ENCODE data around the gene PLXNA1. TPM values are rescaled to one million over a fixed set of nuclear protein-coding genes. Genes with fewer than 3 reads are reported as not detected.

PLXNA1 gene
- total RNA-seq, 3 donors from 2014 or later: 21.3 to 32.2 (median 25.9) TPM

DNA sequence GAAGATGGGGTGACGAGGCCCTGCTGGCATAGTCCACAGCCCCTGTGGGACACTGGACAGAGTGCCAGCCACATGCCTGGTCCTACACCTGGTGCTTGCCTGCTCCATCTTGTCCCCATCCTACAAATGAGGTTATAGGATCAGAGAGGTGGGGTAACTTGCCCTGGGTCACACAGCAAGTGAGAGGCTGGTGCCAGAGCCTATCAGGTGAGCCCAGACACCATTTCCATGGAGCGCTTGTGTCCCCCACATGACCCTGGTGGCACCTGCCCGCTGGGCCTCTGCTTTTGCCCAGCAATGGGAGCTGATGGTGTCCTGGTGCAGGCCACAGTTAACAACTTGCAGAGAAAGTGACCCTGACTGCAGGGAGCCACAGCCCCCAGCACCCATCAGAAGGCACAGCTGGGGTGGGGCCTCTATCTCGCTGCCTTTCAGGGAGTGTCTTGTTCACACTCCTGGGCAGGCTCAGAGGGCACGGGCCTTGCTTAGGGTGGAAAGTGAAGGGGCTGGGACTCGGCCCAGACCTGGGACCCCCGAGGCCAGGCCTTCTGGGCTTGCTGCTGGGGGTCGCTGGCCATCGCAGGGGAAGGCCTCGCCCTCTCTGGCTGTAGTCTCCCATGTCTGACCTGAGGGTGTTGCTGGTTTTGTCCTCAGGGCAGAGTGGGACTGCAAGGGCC, 7.2 kb downstream of the PLXNA1 start:
- H3K27ac ChIP-seq: peak overlapping the region in 1 of 2 donors; percentile 88
- H3K4me3 ChIP-seq: no peak overlapping the region
- intact Hi-C loops (cut with DNase I; ENCODE audit: low total_unique reads): no loop called here
- no peaks in the 10 kb centered on the region for H3K27me3 ChIP-seq
- DNase-seq (ENCODE audit: low spot score in 2 of 2): no peak
- no peaks in the 10 kb centered on the region for H3K9me3 ChIP-seq
- peaks cover 15 to 24% of the 10 kb centered on the region in 2 donors for H3K4me1 ChIP-seq
- H3K36me3 ChIP-seq: no peaks in the 10 kb centered on the region
- TF ChIP-seq POLR2AphosphoS5 (IDR thresholded peaks at IDR 0.05): no peak
- TF ChIP-seq, protein P1, sequence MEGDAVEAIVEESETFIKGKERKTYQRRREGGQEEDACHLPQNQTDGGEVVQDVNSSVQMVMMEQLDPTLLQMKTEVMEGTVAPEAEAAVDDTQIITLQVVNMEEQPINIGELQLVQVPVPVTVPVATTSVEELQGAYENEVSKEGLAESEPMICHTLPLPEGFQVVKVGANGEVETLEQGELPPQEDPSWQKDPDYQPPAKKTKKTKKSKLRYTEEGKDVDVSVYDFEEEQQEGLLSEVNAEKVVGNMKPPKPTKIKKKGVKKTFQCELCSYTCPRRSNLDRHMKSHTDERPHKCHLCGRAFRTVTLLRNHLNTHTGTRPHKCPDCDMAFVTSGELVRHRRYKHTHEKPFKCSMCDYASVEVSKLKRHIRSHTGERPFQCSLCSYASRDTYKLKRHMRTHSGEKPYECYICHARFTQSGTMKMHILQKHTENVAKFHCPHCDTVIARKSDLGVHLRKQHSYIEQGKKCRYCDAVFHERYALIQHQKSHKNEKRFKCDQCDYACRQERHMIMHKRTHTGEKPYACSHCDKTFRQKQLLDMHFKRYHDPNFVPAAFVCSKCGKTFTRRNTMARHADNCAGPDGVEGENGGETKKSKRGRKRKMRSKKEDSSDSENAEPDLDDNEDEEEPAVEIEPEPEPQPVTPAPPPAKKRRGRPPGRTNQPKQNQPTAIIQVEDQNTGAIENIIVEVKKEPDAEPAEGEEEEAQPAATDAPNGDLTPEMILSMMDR (IDR thresholded peaks at IDR 0.05): no peak
- TF ChIP-seq POLR2A (IDR thresholded peaks at IDR 0.05): no peak

- TF ChIP-seq, protein P1 (IDR thresholded peaks at IDR 0.05): no peak
- TF ChIP-seq POLR2AphosphoS5 (IDR thresholded peaks at IDR 0.05): no peak
- TF ChIP-seq POLR2A (IDR thresholded peaks at IDR 0.05): no peak
- no peaks in the 10 kb centered on the region for H3K27me3 ChIP-seq
- no peak for DNase-seq (ENCODE audit: low spot score in 2 of 2)
- H3K4me1 ChIP-seq: peaks cover 21 to 30% of the 10 kb centered on the region in 2 donors
- intact Hi-C loops (cut with DNase I; ENCODE audit: low total_unique reads): no loop called here
- H3K9me3 ChIP-seq: no peaks in the 10 kb centered on the region
- no peak overlapping the region for H3K4me3 ChIP-seq
- H3K36me3 ChIP-seq: no peaks in the 10 kb centered on the region
- H3K27ac ChIP-seq: peak overlapping the region in 1 of 2 donors; percentile 88
Observed at GRCh38 chr3:126990890-126991289, 8.0 kb downstream of the PLXNA1 start.

DNA sequence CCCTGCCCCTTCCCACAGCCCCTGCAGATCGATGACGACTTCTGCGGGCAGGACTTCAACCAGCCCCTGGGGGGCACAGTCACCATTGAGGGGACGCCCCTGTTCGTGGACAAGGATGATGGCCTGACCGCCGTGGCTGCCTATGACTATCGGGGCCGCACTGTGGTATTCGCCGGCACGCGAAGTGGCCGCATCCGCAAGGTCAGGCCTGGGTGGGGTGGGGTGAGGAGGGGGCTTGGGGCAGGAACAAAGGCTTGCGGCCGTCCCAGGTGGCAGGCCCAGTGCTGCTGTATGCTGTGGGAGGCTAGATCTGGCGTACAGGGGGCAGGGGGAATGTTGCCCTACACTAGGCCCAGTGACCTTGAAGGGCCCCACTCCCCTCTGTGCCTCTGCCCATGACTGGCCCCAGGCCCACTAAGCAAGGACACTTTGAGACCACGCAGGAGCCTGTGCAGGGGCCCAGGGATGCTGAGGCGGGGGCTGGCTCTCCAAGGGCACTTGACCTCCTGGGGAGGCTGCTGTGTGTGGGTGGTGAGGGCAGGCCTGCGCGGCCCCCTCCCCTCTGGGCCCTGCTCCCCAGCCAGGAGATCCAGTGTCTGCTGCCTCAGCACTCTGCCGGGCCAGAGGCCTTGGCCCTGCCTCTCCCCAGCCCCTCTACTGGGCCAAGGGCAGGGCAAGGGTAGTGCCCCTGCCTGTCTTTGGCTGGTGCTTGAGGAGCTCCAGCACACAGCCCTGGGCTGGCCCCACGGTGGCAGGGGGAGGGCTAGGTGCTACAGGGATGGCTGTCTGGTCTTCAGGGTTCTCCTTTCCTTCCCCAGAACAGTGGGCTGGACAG, 8.7 kb downstream of the PLXNA1 start:
- no peaks in the 10 kb centered on the region for H3K36me3 ChIP-seq
- peaks cover 21 to 28% of the 10 kb centered on the region in 2 donors for H3K4me1 ChIP-seq
- H3K27me3 ChIP-seq: no peaks in the 10 kb centered on the region
- DNase-seq (ENCODE audit: low spot score in 2 of 2): no peak
- H3K27ac ChIP-seq: peak overlapping the region in 1 of 2 donors; percentile 88
- no peak overlapping the region for H3K4me3 ChIP-seq
- H3K9me3 ChIP-seq: no peaks in the 10 kb centered on the region
- intact Hi-C loops (cut with DNase I; ENCODE audit: low total_unique reads): no loop called here
- TF ChIP-seq POLR2A (IDR thresholded peaks at IDR 0.05) (no peak), POLR2AphosphoS5 (IDR thresholded peaks at IDR 0.05) (no peak)
- TF ChIP-seq, protein P1 (IDR thresholded peaks at IDR 0.05): no peak

DNA sequence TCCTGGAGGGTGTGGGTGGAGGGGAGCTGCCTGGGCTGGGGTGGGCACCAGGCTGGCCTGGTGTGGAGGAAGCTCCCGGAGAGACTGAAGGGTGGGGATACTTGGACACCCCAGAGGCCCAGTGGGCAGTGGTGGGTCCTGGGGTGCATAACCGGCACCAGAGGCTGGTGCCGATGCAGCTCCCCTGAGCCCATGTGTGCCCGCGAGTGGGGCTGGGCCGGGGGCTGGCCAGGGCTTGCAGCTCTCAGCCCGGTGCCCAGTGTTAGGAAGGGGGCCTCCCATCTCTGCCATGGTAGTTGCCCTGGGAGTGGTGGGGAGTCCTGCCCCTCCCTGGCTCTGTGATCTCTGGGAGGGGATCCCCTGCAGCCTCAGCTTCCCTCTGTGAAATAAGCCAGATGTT, 9.3 kb downstream of the PLXNA1 start:
- Histone ChIP-seq H3K27ac (peak overlapping the region in 1 of 2 donors; percentile 88), H3K4me3 (no peak overlapping the region), H3K4me1 (peaks cover 21 to 32% of the 10 kb centered on the region in 2 donors), H3K9me3 (no peaks in the 10 kb centered on the region), H3K36me3 (no peaks in the 10 kb centered on the region), H3K27me3 (no peaks in the 10 kb centered on the region)
- TF ChIP-seq POLR2A (IDR thresholded peaks at IDR 0.05) (no peak), POLR2AphosphoS5 (IDR thresholded peaks at IDR 0.05) (no peak)
- TF ChIP-seq, protein P1 (IDR thresholded peaks at IDR 0.05): no peak
- DNase-seq (ENCODE audit: low spot score in 2 of 2): no peak
- intact Hi-C loops (cut with DNase I; ENCODE audit: low total_unique reads): no loop called here

- Histone ChIP-seq H3K27ac (peak overlapping the region in 1 of 2 donors; percentile 88), H3K36me3 (no peaks in the 10 kb centered on the region), H3K4me1 (peaks cover 21 to 32% of the 10 kb centered on the region in 2 donors), H3K4me3 (no peak overlapping the region), H3K9me3 (no peaks in the 10 kb centered on the region), H3K27me3 (no peaks in the 10 kb centered on the region)
- no peak for DNase-seq (ENCODE audit: low spot score in 2 of 2)
- no peak for TF ChIP-seq POLR2AphosphoS5 (IDR thresholded peaks at IDR 0.05)
- TF ChIP-seq POLR2A (IDR thresholded peaks at IDR 0.05): no peak
- TF ChIP-seq, protein P1 (IDR thresholded peaks at IDR 0.05): no peak
- intact Hi-C loops (cut with DNase I; ENCODE audit: low total_unique reads): no loop called here
Observed at GRCh38 chr3:126992776-126993175, 9.9 kb downstream of the PLXNA1 start.
